ENCODE data around the gene CACNA1S.

DNA sequence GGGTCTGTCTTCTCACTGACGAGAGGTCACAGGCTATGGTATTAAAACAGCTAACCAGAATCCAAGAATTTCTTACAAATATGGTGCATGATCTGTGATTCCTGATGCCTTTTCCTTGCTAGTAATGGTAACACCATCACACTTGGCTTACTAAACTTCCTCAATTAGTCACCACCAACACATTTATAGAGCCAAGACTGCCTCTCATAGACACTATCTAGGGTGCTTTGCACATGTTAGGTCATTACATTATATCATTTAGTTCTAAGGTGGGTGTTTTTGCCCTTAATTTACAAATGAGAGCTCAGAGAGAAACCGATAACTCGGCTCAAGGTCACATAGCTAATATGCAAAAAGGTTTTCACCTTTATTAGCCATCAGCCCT, 97.4 kb downstream of the CACNA1S start:
- TF ChIP-seq, protein P1, sequence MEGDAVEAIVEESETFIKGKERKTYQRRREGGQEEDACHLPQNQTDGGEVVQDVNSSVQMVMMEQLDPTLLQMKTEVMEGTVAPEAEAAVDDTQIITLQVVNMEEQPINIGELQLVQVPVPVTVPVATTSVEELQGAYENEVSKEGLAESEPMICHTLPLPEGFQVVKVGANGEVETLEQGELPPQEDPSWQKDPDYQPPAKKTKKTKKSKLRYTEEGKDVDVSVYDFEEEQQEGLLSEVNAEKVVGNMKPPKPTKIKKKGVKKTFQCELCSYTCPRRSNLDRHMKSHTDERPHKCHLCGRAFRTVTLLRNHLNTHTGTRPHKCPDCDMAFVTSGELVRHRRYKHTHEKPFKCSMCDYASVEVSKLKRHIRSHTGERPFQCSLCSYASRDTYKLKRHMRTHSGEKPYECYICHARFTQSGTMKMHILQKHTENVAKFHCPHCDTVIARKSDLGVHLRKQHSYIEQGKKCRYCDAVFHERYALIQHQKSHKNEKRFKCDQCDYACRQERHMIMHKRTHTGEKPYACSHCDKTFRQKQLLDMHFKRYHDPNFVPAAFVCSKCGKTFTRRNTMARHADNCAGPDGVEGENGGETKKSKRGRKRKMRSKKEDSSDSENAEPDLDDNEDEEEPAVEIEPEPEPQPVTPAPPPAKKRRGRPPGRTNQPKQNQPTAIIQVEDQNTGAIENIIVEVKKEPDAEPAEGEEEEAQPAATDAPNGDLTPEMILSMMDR (IDR thresholded peaks at IDR 0.05) = no peak
- TF ChIP-seq ZFX (IDR thresholded peaks at IDR 0.05; ENCODE audit: borderline replicate concordance) = no peak
